Heart left ventricle (tissue), 13 donors: ENCODE results near the gene WSCD2.

ENCODE experiments used
- CTCF ChIP-seq, 12 donors: fragments of 200-600 bp; sonication (generic) in 4 of 12; IDR thresholded peaks; one replicate each; pipeline versions ENCODE4 v1.5.0 to v1.8.0; 2018 to 2022; ENCODE audit warnings: antibody characterized with exemption in 12 of 12, mild to moderate bottlenecking in 5 of 12
- POLR2A ChIP-seq, 2 donors: fragments of 450-650 bp; IDR thresholded peaks; one replicate each; pipeline ENCODE4 v1.6.1; 2017; ENCODE audit warnings: antibody characterized with exemption in 2 of 2, mild to moderate bottlenecking in 2 of 2, moderate library complexity in 2 of 2
- donor health status: ischemic (EF 13 %, LVEDD 7.1; RV severe dilation, severe dysfunction).
- donor health status: DM: no; HTN: yes; CAD: no.
- donor health status: DM: no; HTN: no; CAD: no.
- donor health status: ischemic (EF 25% LVEDD 6.9; RV normal size, moderate dysfunction).
- donor health status: ischemic (EF 25% LVEDD 5.7; RV mildly dilated, moderate dysfunction).
- donor health status: ischemic (EF 35%, LVEDD 5.7; RV mildly dilated, moderate dysfunction).
- donor health status: nonischemic (EF 11% LVEDD 7.7; RV severe dilation, severe dysfunction).
- donor health status: DM: yes; HTN: yes; CAD: no.
- donor health status: PGD.
- donor health status: ischemic (EF 29% LVEDD 5.4; RV normal size, mild dysfunction).
- donor health status: nonischemic (EF 23%, LVEDD 6.1; RV moderate dilation, normal function).

- no peak for TF ChIP-seq POLR2A (IDR thresholded peaks at IDR 0.05)
- TF ChIP-seq CTCF (IDR thresholded peaks at IDR 0.05) = no peak
Measured at GRCh38 chr12:108282160-108282559, 153.1 kb downstream of the WSCD2 start.
